ENCODE results near the gene GREB1L.

DNA sequence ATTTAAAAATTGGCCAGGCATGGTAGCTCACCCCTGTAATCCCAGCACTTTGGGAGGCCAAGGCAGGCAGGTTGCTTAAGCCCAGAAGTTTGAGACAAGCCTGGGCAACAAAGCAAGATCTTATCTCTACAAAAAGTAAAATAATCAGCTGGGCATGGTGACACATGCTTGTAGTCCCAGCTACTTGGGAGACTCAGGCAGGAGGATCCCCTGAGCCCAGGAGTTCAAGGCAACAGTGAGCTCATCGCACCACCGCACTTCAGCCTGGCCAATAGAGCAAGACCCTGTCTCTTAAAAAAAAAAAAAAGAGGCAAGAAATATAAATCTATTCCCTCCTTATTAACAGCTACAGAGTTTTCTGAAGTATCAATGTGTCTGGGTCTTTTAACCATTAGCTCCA, 306.6 kb downstream of the GREB1L start:
- TF ChIP-seq EZH2phosphoT487 (IDR thresholded peaks at IDR 0.05; ENCODE audit: insufficient read depth, low read depth) = no peak
- no peak for TF ChIP-seq EZH2 (IDR thresholded peaks at IDR 0.05; ENCODE audit: insufficient read depth, poor library complexity, severe bottlenecking)

Data from GM23248 (cell line).